Trophoblast cell (in vitro differentiated cells and primary cell): ENCODE results near the gene SLC35A3.

Experiments used
- DNase-seq, 2 donors: peaks; one replicate each; pipeline ENCODE4 v3.0.0-alpha.2; 2016
- H2AFZ ChIP-seq: 2 replicates; pipeline ENCODE4 v1.6.1; 2013; ENCODE audit warnings: low read length, moderate library complexity, mild to moderate bottlenecking; ENCODE audit not compliant: insufficient read depth, poor library complexity
- H2AK5ac ChIP-seq: 2 replicates; pipeline ENCODE4 v1.6.1; 2013; ENCODE audit warnings: mild to moderate bottlenecking, low read length
- H2BK120ac ChIP-seq: 2 replicates; pipeline ENCODE4 v1.6.1; 2013; ENCODE audit warnings: low read length, mild to moderate bottlenecking, moderate library complexity; ENCODE audit not compliant: insufficient read depth, poor library complexity
- H2BK12ac ChIP-seq: 2 replicates; pipeline ENCODE4 v1.6.1; 2013; ENCODE audit warnings: mild to moderate bottlenecking, low read length, moderate library complexity
- H2BK5ac ChIP-seq: 2 replicates; pipeline ENCODE4 v1.6.1; 2013; ENCODE audit warnings: low read length, low read depth, moderate library complexity, mild to moderate bottlenecking; ENCODE audit not compliant: poor library complexity
- H3K14ac ChIP-seq: 2 replicates; pipeline ENCODE4 v1.6.1; 2013; ENCODE audit warnings: mild to moderate bottlenecking, low read length
- H3K18ac ChIP-seq: 2 replicates; pipeline ENCODE4 v1.6.1; 2013; ENCODE audit warnings: mild to moderate bottlenecking, low read length
- H3K23ac ChIP-seq: 2 replicates; pipeline ENCODE4 v1.6.1; 2013; ENCODE audit warnings: low read length
- H3K27ac ChIP-seq: 2 replicates; pipeline ENCODE4 v1.5.1; 2013; ENCODE audit warnings: low read depth, mild to moderate bottlenecking, inconsistent platforms, low read length, moderate library complexity
- H3K27me3 ChIP-seq: 2 replicates; pipeline ENCODE4 v1.6.1; 2013; ENCODE audit warnings: inconsistent platforms, mild to moderate bottlenecking, low read length, moderate library complexity; ENCODE audit not compliant: insufficient read depth
- H3K36me3 ChIP-seq, 2 experiments: 1 replicate in 1 of 2; 2 replicates in 1 of 2; pipeline ENCODE4 v1.6.1; 2013; ENCODE audit warnings: low read length in 2 of 2, mild to moderate bottlenecking in 2 of 2, moderate library complexity in 1 of 2; ENCODE audit not compliant: insufficient read depth in 2 of 2, control insufficient read depth in 1 of 2
- H3K4ac ChIP-seq: 2 replicates; pipeline ENCODE4 v1.6.1; 2013; ENCODE audit warnings: low read depth, mild to moderate bottlenecking, low read length, moderate library complexity
- H3K4me1 ChIP-seq, 2 experiments: 1 replicate in 1 of 2; 2 replicates in 1 of 2; pipeline ENCODE4 v1.6.1; 2013; ENCODE audit warnings: low read length in 2 of 2, mild to moderate bottlenecking in 2 of 2, moderate library complexity in 1 of 2; ENCODE audit not compliant: insufficient read depth in 2 of 2, control insufficient read depth in 1 of 2
- H3K4me2 ChIP-seq: 2 replicates; pipeline ENCODE4 v1.6.1; 2013; ENCODE audit warnings: inconsistent platforms, mild to moderate bottlenecking, low read length, moderate library complexity
- H3K4me3 ChIP-seq: 2 replicates; pipeline ENCODE4 v1.5.1; 2013; ENCODE audit warnings: mild to moderate bottlenecking, low read depth, low read length, inconsistent platforms
- H3K79me1 ChIP-seq: one replicate; pipeline ENCODE4 v1.6.1; 2013; ENCODE audit warnings: low read length
- H3K79me2 ChIP-seq: 2 replicates; pipeline ENCODE4 v1.6.1; 2013; ENCODE audit warnings: low read length, mild to moderate bottlenecking; ENCODE audit not compliant: control insufficient read depth, insufficient read depth, poor library complexity
- H3K9ac ChIP-seq: 2 replicates; pipeline ENCODE4 v1.6.1; 2013; ENCODE audit warnings: mild to moderate bottlenecking, low read length
- H3K9me3 ChIP-seq: 2 replicates; pipeline ENCODE4 v1.6.1; 2013; ENCODE audit warnings: low read depth, mild to moderate bottlenecking, control low read depth, inconsistent platforms, low read length; ENCODE audit not compliant: insufficient read depth
- H4K12ac ChIP-seq: 2 replicates; pipeline ENCODE4 v1.6.1; 2013; ENCODE audit warnings: low read depth, mild to moderate bottlenecking, low read length, moderate library complexity
- H4K8ac ChIP-seq: 2 replicates; pipeline ENCODE4 v1.6.1; 2013; ENCODE audit warnings: low read depth, mild to moderate bottlenecking, low read length, moderate library complexity
- H4K91ac ChIP-seq: one replicate; pipeline ENCODE4 v1.6.1; 2013; ENCODE audit warnings: low read depth, mild to moderate bottlenecking, low read length, moderate library complexity
- WGBS: extraction: QIAGEN DNeasy Blood & Tissue Kit; methylation state at CpG from one replicate; pipeline ENCODE4 v1.1.7; 2013; ENCODE audit warnings: missing lambda C conversion rate; ENCODE audit not compliant: insufficient read length, insufficient coverage; ENCODE audit errors: extremely low coverage; 5-methylcytosine and 5-hydroxymethylcytosine counted together

Gene SLC35A3

DNA sequence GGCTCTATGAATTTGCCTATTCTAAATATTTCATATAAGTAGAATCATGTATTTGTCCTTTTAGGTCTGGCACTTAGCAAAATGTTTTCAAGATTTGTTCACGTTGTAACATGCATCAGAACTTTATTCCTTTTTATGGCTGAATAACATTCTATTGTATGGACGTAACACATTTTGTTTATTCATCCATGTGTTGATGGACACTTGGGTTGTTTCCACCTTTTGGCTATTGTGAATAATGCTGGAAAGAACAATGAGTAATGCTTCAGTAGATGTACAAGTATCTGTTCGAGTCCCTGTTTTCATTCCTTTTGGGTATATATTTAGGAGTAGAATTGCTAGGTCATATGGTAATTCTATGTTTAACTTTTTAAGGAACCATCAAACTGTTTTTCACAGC, 24.7 kb downstream of the SLC35A3 start:
- Histone ChIP-seq H3K27ac (no peak overlapping the region), H4K12ac (no peak overlapping the region), H3K14ac (no peak overlapping the region), H3K4me3 (no peak overlapping the region), H2BK5ac (no peak overlapping the region), H3K9ac (no peak overlapping the region), H2BK12ac (no peak overlapping the region), H3K36me3 (peaks cover 1 to 3% of the 10 kb centered on the region in 2 experiments), H4K91ac (no peak overlapping the region), H3K4ac (no peak overlapping the region), H2BK120ac (no peak overlapping the region), H3K9me3 (no peaks in the 10 kb centered on the region), H3K4me2 (no peak overlapping the region), H3K18ac (no peak overlapping the region), H2AFZ (no peak overlapping the region), H3K23ac (no peak overlapping the region), H3K27me3 (no peaks in the 10 kb centered on the region), H3K79me1 (peaks cover 2% of the 10 kb centered on the region), H3K79me2 (no peaks in the 10 kb centered on the region), H2AK5ac (no peak overlapping the region), H4K8ac (no peak overlapping the region), H3K4me1 (peaks cover 2% of the 10 kb centered on the region in 2 experiments)
- DNase-seq, result no peak
- WGBS, result no CpG with 5 or more reads among the region's 3 CpGs

- H3K79me1 ChIP-seq, result peaks cover 2% of the 10 kb centered on the region
- no peak overlapping the region for H2BK5ac ChIP-seq
- H2BK12ac ChIP-seq, result no peak overlapping the region
- no peak for DNase-seq
- no peak overlapping the region for H3K4ac ChIP-seq
- H4K12ac ChIP-seq, result no peak overlapping the region
- no peak overlapping the region for H2BK120ac ChIP-seq
- H2AFZ ChIP-seq, result no peak overlapping the region
- H3K36me3 ChIP-seq, result no peaks in the 10 kb centered on the region
- no peak overlapping the region for H3K4me3 ChIP-seq
- no peak overlapping the region for H3K14ac ChIP-seq
- H3K79me2 ChIP-seq, result no peaks in the 10 kb centered on the region
- no peaks in the 10 kb centered on the region for H3K27me3 ChIP-seq
- no peak overlapping the region for H4K8ac ChIP-seq
- no CpG with 5 or more reads among the region's 4 CpGs for WGBS
- H3K23ac ChIP-seq, result no peak overlapping the region
- peaks cover 2% of the 10 kb centered on the region in 2 experiments for H3K4me1 ChIP-seq
- H3K4me2 ChIP-seq, result no peak overlapping the region
- no peak overlapping the region for H4K91ac ChIP-seq
- no peak overlapping the region for H3K9ac ChIP-seq
- H3K18ac ChIP-seq, result no peak overlapping the region
- no peak overlapping the region for H3K27ac ChIP-seq
- no peak overlapping the region for H2AK5ac ChIP-seq
- H3K9me3 ChIP-seq, result no peaks in the 10 kb centered on the region
Measured at GRCh38 chr1:99996951-99997350, 27.2 kb downstream of the SLC35A3 start.

GRCh38 chr1:100001462-100001861, 31.7 kb downstream of the SLC35A3 start:
- Histone ChIP-seq H2AFZ (no peak overlapping the region), H3K14ac (no peak overlapping the region)

DNA sequence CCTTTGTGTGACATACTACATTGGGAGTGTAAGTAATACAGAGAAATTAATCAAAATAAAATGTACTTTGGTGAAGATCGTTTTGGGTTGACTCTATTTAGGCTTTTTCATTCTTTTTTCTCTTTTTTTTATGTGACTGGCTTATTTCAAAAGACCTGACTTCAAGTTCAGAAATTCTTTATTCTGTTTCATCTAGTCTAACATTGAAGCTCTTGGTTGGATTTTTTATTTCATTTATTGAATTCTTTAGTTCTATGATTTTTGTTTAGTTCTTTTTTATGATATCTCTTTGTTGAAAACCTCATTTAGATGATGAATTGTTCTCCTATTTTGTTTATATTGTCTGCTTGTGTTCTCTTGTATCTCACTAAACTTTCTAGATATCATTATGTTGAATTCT, 35.6 kb downstream of the SLC35A3 start:
- no peak overlapping the region for H3K4me3 ChIP-seq
- WGBS, result no CpG with 5 or more reads among the region's 1 CpG
- H3K14ac ChIP-seq, result no peak overlapping the region
- H4K12ac ChIP-seq, result no peak overlapping the region
- no peak overlapping the region for H3K23ac ChIP-seq
- no peaks in the 10 kb centered on the region for H3K27me3 ChIP-seq
- no peak overlapping the region for H4K8ac ChIP-seq
- H3K79me2 ChIP-seq, result no peaks in the 10 kb centered on the region
- no peak overlapping the region for H2AFZ ChIP-seq
- H3K36me3 ChIP-seq, result no peaks in the 10 kb centered on the region
- H3K9me3 ChIP-seq, result no peaks in the 10 kb centered on the region
- H2BK5ac ChIP-seq, result no peak overlapping the region
- no peaks in the 10 kb centered on the region for H3K4me1 ChIP-seq
- H2AK5ac ChIP-seq, result no peak overlapping the region
- no peak overlapping the region for H3K27ac ChIP-seq
- H3K4ac ChIP-seq, result no peak overlapping the region
- no peak overlapping the region for H3K4me2 ChIP-seq
- H3K79me1 ChIP-seq, result no peaks in the 10 kb centered on the region
- no peak overlapping the region for H2BK12ac ChIP-seq
- no peak overlapping the region for H2BK120ac ChIP-seq
- H3K9ac ChIP-seq, result no peak overlapping the region
- no peak for DNase-seq
- no peak overlapping the region for H4K91ac ChIP-seq
- no peak overlapping the region for H3K18ac ChIP-seq

More at GRCh38 chr1:100001462-100001861, 31.7 kb downstream of the SLC35A3 start:
- Histone ChIP-seq H3K18ac (no peak overlapping the region), H4K91ac (no peak overlapping the region), H2BK12ac (no peak overlapping the region), H3K4ac (no peak overlapping the region), H4K8ac (no peak overlapping the region), H3K27me3 (no peaks in the 10 kb centered on the region), H2BK120ac (no peak overlapping the region), H2AK5ac (no peak overlapping the region), H3K23ac (no peak overlapping the region), H3K36me3 (no peaks in the 10 kb centered on the region), H3K79me2 (no peaks in the 10 kb centered on the region), H3K4me3 (no peak overlapping the region), H3K79me1 (no peaks in the 10 kb centered on the region), H2BK5ac (no peak overlapping the region), H3K9me3 (no peaks in the 10 kb centered on the region), H3K27ac (no peak overlapping the region), H3K4me2 (no peak overlapping the region), H4K12ac (no peak overlapping the region), H3K9ac (no peak overlapping the region), H3K4me1 (no peaks in the 10 kb centered on the region)
- WGBS, result no CpG with 5 or more reads among the region's 2 CpGs
- DNase-seq, result no peak
